HG02938 (cell line): ENCODE measurements around the gene ONECUT2.
A peak's percentile ranks its signal among the peaks of the same experiment; 100 is the strongest.
"Not testable (repeated sequence)": the region's sequence is repeated elsewhere in the genome, so short reads cannot be mapped to it uniquely, and the experiment has no call there.

ENCODE experiments used
- ATAC-seq: cut with Tn5 transposase; IDR thresholded peaks from one replicate; pipeline ENCODE4 v1.9.1; 2021; ENCODE audit warnings: mild to moderate bottlenecking, moderate library complexity; ENCODE audit not compliant: unreplicated experiment

The ONECUT2 gene

GRCh38 chr18:57445488-57446319 lies 10.5 kb downstream of the ONECUT2 start:
- no peak for ATAC-seq

DNA sequence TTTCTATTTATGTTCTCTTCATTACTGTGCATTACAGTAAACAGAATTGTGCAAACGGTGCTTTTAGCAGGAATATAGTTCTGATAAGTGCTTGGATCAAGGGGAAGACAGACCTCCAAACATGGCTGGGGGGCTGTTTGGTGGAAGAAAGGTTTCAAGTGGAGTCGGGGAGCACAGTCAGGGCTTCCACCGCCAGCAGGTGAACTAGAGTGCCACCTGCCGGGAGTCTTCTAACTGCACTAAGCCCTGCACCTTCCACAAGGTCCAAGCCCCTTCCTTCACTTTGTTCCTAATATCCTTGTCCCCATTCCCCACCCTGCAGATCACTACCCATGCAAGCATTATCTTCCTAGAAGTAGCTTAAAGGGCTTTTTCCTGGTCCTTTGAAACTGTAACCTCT lies 11.1 kb downstream of the ONECUT2 start:
- ATAC-seq: no peak

DNA sequence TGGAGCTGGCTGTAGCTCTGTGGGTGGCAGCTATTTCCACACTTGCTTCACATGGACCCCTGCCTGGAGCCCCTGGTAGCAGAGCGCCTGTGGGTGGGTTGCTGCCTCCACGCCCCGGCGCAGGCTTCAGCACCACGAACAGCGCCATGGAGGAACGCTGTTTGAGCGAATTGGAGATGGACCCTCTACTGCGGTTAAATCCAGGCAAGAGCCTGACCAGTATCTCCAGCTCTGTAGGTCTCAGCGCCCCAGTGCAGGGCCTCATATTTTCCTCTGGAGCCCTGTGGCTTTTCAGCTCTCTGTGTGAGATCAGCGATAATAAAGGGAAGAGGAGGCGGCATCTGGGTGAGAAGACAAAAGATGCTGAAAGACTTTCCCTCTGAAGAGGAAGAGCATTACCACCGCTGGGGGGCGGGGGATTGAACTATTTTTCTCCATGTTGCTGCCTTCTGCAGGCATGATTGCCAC lies 12.0 kb downstream of the ONECUT2 start:
- ATAC-seq: no peak

GRCh38 chr18:57455576-57456129 lies 20.5 kb downstream of the ONECUT2 start:
- ATAC-seq: no peak

- ATAC-seq: no peak
Observed at GRCh38 chr18:57461652-57462269, 26.6 kb downstream of the ONECUT2 start.

- no peak for ATAC-seq
Observed at GRCh38 chr18:57466307-57466706, 31.1 kb downstream of the ONECUT2 start.

- ATAC-seq: peak; percentile 73
Observed at GRCh38 chr18:57466745-57467409, 31.7 kb downstream of the ONECUT2 start.

DNA sequence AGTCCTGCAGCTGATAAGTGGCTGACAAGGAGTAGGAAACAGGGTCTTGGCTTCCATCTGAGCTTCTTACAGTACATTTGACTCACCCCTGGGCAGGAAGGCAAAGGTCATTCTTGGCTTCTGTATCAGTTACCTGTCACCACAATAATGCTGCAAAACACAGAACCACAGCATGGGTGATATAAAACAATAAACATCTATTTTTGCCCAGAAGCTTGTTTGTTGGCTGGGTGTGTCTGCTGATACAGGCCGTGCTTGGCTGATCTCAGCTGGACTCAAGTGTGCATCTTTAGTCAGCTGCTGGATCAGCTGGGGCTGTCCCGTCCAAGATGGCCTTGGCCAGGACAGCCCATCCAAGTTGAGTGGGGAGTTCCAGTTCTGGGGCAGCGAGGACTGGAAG lies 34.7 kb downstream of the ONECUT2 start:
- no peak for ATAC-seq

GRCh38 chr18:57475408-57475807 lies 40.2 kb downstream of the ONECUT2 start:
- ATAC-seq: no peak

DNA sequence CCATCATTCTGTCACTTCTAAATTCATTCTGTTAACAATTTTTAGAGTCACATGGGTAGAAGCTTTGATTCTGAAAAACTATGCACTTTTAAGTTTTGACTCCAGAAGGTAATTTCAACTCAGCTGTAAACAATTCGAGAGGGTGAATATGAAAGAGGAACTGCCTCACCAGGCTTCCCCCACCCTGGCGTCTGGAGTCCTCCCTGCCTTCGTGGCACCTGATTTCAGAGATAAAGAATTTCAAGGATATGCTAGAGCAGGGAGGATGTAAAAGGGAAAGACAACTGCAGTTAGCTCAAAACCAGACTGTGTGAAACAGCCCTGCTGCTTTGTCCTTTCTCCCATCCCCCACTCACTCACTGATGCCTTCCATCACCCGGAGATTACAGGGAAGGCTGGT lies 40.7 kb downstream of the ONECUT2 start:
- ATAC-seq: no peak

GRCh38 chr18:57480733-57481132 lies 45.6 kb downstream of the ONECUT2 start:
- ATAC-seq: no peak

GRCh38 chr18:57497372-57498294 lies 62.5 kb downstream of the ONECUT2 start:
- no peak for ATAC-seq

GRCh38 chr18:57498682-57499256 lies 63.6 kb downstream of the ONECUT2 start:
- no peak for ATAC-seq

DNA sequence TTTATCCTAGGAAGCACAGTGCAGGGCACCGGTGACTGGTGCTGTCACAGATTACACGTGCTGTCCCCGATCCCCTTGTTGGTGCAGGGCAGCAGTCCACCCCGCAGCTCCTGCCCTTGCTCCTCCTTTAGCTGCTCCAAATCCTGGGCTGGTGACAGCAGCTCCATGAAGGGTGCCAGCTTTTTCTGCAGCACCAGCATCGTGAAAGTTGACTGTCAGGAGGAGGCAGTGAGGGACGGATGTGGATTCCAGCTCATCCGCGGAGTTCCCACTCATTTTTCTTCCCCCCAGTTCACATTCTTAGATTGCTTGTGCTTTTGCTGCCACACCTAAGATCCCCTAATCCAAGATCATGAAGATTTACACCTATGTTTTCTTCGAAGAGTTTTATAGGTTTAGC lies 67.5 kb downstream of the ONECUT2 start:
- no peak for ATAC-seq

DNA sequence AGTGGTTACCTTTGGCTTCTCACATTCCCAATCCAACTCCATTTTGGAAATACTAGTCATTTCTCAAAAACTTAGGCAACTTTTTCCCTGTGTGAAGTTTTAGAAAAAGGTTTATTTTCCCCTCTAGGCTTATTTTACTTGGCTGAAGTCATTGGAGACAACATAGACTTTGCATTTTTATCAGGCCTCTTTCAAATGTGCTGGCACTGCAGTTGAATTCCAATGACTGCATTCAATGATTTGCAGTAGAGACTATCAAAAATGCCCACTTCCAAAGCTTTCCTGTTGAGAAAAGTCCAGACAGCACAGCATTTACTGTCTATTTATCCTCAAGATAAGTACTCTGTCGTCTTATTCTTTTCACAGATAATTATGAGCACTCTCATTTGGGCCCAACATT lies 70.1 kb downstream of the ONECUT2 start:
- no peak for ATAC-seq

- ATAC-seq: no peak
Observed at GRCh38 chr18:57516056-57516455, 80.9 kb downstream of the ONECUT2 start.

GRCh38 chr18:57518533-57518932 lies 83.4 kb downstream of the ONECUT2 start:
- no peak for ATAC-seq

DNA sequence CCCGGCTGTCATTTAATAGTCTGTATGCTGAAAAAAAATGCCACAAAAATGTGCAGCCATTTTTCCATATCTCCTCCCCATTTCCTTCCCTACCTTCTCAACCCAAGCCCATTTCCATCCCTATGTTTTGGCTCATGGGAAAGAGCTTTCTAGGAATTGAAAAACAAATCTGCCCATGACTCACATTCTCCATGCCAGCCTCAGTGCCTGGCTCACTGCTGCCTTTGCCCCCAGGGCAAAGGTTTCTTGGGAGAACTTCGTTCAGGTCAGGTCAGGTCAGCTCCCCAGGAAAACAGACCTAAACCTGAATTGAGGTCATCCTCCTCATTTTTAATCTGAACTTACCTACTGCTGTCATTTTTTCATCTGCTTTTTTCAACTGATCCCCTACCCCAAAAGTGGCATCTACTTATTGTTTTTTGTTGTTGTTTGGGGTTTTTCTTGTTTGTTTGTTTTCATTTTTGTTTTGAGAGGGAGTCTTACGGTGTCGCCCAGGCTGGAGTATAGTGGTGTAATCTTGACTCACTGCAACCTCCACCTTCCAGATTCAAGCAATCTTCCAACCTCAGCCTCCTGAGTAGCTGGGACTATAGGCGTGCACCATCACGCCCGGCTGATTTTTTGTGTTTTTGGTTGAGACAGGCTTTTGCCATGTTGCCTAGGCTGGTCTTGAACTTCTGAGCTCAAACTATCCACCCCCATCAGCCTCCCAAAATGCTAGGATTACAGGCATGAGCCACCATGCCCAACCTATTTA lies 84.7 kb downstream of the ONECUT2 start:
- ATAC-seq: no peak

DNA sequence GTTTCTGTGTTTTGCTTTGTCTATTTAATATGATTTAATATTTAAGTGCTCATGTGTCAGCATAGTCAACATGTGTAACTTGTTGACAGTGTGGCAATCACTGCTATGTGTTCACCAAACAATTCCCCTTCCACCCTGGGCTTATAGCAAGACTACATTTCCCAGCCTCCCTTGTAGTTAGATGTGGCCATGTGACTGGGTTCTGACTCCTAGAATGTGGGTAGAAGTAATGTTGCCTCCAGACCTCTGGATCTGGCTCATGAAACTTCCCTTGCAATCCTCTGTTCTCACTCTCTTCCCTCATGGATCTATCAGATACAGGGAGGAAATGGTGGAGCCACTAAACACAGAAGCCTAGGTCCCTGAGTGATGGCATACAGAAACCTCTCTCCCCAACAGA lies 87.2 kb downstream of the ONECUT2 start:
- not testable (repeated sequence) for ATAC-seq
